Transverse colon (tissue), 4 donors: ENCODE measurements around the gene SNRPA1. TPM values are rescaled to one million over a fixed set of nuclear protein-coding genes. Genes with fewer than 3 reads are reported as not detected.
A peak's percentile ranks its signal among the peaks of the same experiment; 100 is the strongest.

Experiments used
- DNase-seq: peaks from one replicate; pipeline ENCODE4 v3.0.0-alpha.2; 2019
- H3K27ac ChIP-seq, 4 donors: fragments of 200-600 bp; sonication (generic); 2 replicates each; pipeline ENCODE4 v1.5.1; 2016 to 2018; ENCODE audit warnings: inconsistent platforms in 4 of 4
- H3K27me3 ChIP-seq: fragments of 200-600 bp; sonication (generic); 2 replicates; pipeline ENCODE4 v1.5.1; 2017; ENCODE audit warnings: inconsistent platforms
- H3K36me3 ChIP-seq, 4 donors: fragments of 200-600 bp; sonication (generic); 2 replicates each; pipeline ENCODE4 v1.5.1; 2017 to 2019; ENCODE audit warnings: inconsistent platforms in 4 of 4
- H3K4me1 ChIP-seq, 4 donors: fragments of 200-600 bp; sonication (generic); 2 replicates each; pipeline ENCODE4 v1.5.1; 2017 to 2020; ENCODE audit warnings: inconsistent platforms in 4 of 4
- H3K4me3 ChIP-seq, 4 donors: fragments of 200-600 bp; sonication (generic); 1 replicate in 1 of 4; 2 replicates in 3 of 4; pipeline versions ENCODE4 v1.5.1 to v1.6.1; 2017 to 2019; ENCODE audit warnings: inconsistent platforms in 4 of 4
- H3K9me3 ChIP-seq, 2 donors: fragments of 200-600 bp; sonication (generic); 2 replicates each; pipeline ENCODE4 v1.5.1; 2017 to 2019; ENCODE audit warnings: inconsistent platforms in 2 of 2
- EP300 ChIP-seq: sonication (generic); formaldehyde crosslinking; IDR thresholded peaks from one replicate; pipeline ENCODE4 v1.6.1; 2017; ENCODE audit warnings: antibody characterized with exemption, low read depth
- POLR2A ChIP-seq: fragments of 450-650 bp; IDR thresholded peaks from one replicate; pipeline ENCODE4 v1.6.1; 2016; ENCODE audit warnings: antibody characterized with exemption, mild to moderate bottlenecking, moderate library complexity
- POLR2AphosphoS5 ChIP-seq, 3 donors: sonication (generic); formaldehyde crosslinking; IDR thresholded peaks; one replicate each; pipeline ENCODE4 v1.6.1; 2016; ENCODE audit warnings: antibody characterized with exemption in 3 of 3
- WGBS, 2 donors: methylation state at CpG; one replicate each; pipeline ENCODE4 v1.1.5; 2018; ENCODE audit warnings: low coverage in 1 of 2; 5-methylcytosine and 5-hydroxymethylcytosine counted together
- in situ Hi-C, 4 donors: fragments of 200-750 bp; cut with MboI; loops; one replicate each; pipeline versions ENCODE4 v1.15.0 to v1.15.1; 2017; ENCODE audit warnings: low sequenced_read_pairs in 3 of 4, low pct_ligation_motif_present in 1 of 4, low pct_unique_long_range_greater_than_20kb in 1 of 4
- intact Hi-C: fragments of 100-400 bp; cut with DNase I; formaldehyde crosslinking; loops from one replicate; pipeline ENCODE4 v1.15.1; 2023; ENCODE audit warnings: low total_unique reads
- total RNA-seq, 4 donors: library from RNA; depleted of rRNA; stranded (reverse); fragments of >200 nt; gene quantifications; one replicate each; pipeline ENCODE4 v1.1.0, GENCODE V29; 2016
- TF ChIP-seq, protein P1 (sequence below), 5 experiments: fragments of 200-600 bp in 3 of 5; fragments of 450-650 bp in 2 of 5; sonication (generic) in 3 of 5; IDR thresholded peaks; 1 replicate in 2 of 5; 2 replicates in 3 of 5; pipeline ENCODE4 v1.5.1; 2016 to 2017; ENCODE audit warnings: antibody characterized with exemption in 5 of 5, inconsistent platforms in 3 of 5, mild to moderate bottlenecking in 2 of 5, moderate library complexity in 1 of 5

Gene SNRPA1
- total RNA-seq, 4 donors from 2014 or later, result 7.8 to 54.0 (median 25.8) TPM

- in situ Hi-C loops (loop anchor here (10.0 to 25.0 kb wide), 4 partner anchors 166 to 613 kb away; partner anchors contain the start of gene LRRK1 (in 4 of the 4)), intact Hi-C loops (no loop called here)
- Histone ChIP-seq H3K27ac (peak overlapping the region; percentile 77 to 84 (median 80)), H3K4me1 (peaks cover 10 to 56% (median 30%) of the 10 kb centered on the region in 4 donors), H3K4me3 (peak overlapping the region; percentile 56 to 87 (median 69)), H3K27me3 (no peaks in the 10 kb centered on the region), H3K36me3 (no peaks in the 10 kb centered on the region), H3K9me3 (no peaks in the 10 kb centered on the region)
- DNase-seq, result no peak
- WGBS, 2 donors, result 8 to 20% methylated on average over 1 to 6 of the region's 6 CpGs
- TF ChIP-seq, protein P1, sequence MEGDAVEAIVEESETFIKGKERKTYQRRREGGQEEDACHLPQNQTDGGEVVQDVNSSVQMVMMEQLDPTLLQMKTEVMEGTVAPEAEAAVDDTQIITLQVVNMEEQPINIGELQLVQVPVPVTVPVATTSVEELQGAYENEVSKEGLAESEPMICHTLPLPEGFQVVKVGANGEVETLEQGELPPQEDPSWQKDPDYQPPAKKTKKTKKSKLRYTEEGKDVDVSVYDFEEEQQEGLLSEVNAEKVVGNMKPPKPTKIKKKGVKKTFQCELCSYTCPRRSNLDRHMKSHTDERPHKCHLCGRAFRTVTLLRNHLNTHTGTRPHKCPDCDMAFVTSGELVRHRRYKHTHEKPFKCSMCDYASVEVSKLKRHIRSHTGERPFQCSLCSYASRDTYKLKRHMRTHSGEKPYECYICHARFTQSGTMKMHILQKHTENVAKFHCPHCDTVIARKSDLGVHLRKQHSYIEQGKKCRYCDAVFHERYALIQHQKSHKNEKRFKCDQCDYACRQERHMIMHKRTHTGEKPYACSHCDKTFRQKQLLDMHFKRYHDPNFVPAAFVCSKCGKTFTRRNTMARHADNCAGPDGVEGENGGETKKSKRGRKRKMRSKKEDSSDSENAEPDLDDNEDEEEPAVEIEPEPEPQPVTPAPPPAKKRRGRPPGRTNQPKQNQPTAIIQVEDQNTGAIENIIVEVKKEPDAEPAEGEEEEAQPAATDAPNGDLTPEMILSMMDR (IDR thresholded peaks at IDR 0.05), result no peak
- no peak for TF ChIP-seq EP300
- TF ChIP-seq POLR2AphosphoS5 (IDR thresholded peaks at IDR 0.05), result no peak
- no peak for TF ChIP-seq POLR2A
Observed at GRCh38 chr15:101250341-101250831, 44.7 kb downstream of the SNRPA1 start.

DNA sequence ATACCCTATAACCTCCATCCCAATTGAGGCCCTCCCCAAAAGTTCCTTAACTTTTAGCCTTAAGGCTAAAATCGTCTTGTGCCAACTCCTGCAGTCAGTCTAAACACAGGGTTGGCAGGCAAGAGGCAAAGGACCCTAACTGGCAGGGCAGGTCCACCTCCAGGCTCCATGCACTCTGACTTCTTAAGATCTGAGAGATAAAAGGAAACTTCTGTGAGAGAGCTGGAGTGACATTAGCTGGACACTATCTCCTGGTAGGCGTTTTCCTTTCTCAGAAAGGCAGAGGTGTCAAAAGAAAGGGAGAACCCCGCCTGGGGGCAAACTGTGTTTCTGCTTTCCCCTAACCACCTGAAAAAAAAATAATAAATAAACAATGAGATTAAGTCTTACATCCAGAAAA, 46.8 kb downstream of the SNRPA1 start:
- TF ChIP-seq POLR2AphosphoS5 (IDR thresholded peaks at IDR 0.05), result no peak
- TF ChIP-seq POLR2A, result no peak
- TF ChIP-seq, protein P1 (IDR thresholded peaks at IDR 0.05), result no peak
- TF ChIP-seq EP300, result no peak
- no peaks in the 10 kb centered on the region for H3K9me3 ChIP-seq
- H3K27me3 ChIP-seq, result no peaks in the 10 kb centered on the region
- no peaks in the 10 kb centered on the region for H3K36me3 ChIP-seq
- peaks cover 10 to 71% (median 34%) of the 10 kb centered on the region in 4 donors for H3K4me1 ChIP-seq
- H3K4me3 ChIP-seq, result no peak overlapping the region
- intact Hi-C loops (loop anchor here (10.0 kb wide), 1 partner anchor 123 kb away; no protein-coding TSS in a partner anchor), in situ Hi-C loops (no loop called here)
- DNase-seq, result no peak
- 73% methylated on average over 3 of the region's 3 CpGs; no CpG with 5 or more reads in 1 of the 2 donors for WGBS, 2 donors
- no peak overlapping the region for H3K27ac ChIP-seq

- no peak for DNase-seq
- Histone ChIP-seq H3K4me3 (no peak overlapping the region), H3K4me1 (peaks cover 10 to 76% (median 31%) of the 10 kb centered on the region in 4 donors), H3K9me3 (no peaks in the 10 kb centered on the region), H3K36me3 (no peaks in the 10 kb centered on the region), H3K27ac (peak overlapping the region in 2 of 4 donors; percentile 12 to 15), H3K27me3 (no peaks in the 10 kb centered on the region)
- intact Hi-C loops (loop anchor here (10.0 kb wide), 1 partner anchor 122 kb away; no protein-coding TSS in a partner anchor), in situ Hi-C loops (no loop called here)
- WGBS, 2 donors, result 83 to 86% methylated on average over 5 to 10 of the region's 10 CpGs
- TF ChIP-seq, protein P1 (IDR thresholded peaks at IDR 0.05), result no peak
- no peak for TF ChIP-seq EP300
- no peak for TF ChIP-seq POLR2AphosphoS5 (IDR thresholded peaks at IDR 0.05)
- TF ChIP-seq POLR2A, result no peak
Observed at GRCh38 chr15:101246824-101247745, 48.0 kb downstream of the SNRPA1 start.

- in situ Hi-C loops, result no loop called here
- H3K27me3 ChIP-seq, result no peaks in the 10 kb centered on the region
- no peak for TF ChIP-seq POLR2AphosphoS5 (IDR thresholded peaks at IDR 0.05)
- no peak for TF ChIP-seq EP300
- TF ChIP-seq POLR2A, result no peak
- TF ChIP-seq, protein P1 (IDR thresholded peaks at IDR 0.05), result no peak
- no peaks in the 10 kb centered on the region for H3K36me3 ChIP-seq
- peak overlapping the region in 1 of 4 donors; percentile 12 for H3K27ac ChIP-seq
- no peak overlapping the region for H3K4me3 ChIP-seq
- intact Hi-C loops, result loop anchor here (10.0 kb wide), 1 partner anchor 122 kb away; no protein-coding TSS in a partner anchor
- DNase-seq, result no peak
- peaks cover 10 to 83% (median 31%) of the 10 kb centered on the region in 4 donors for H3K4me1 ChIP-seq
- H3K9me3 ChIP-seq, result no peaks in the 10 kb centered on the region
- 75 to 84% methylated on average over 4 to 6 of the region's 6 CpGs for WGBS, 2 donors
Observed at GRCh38 chr15:101246391-101246790, 48.7 kb downstream of the SNRPA1 start.
